H9 (cell line): Measurements from ENCODE around the gene PLCB1. TPM values are rescaled to one million over a fixed set of nuclear protein-coding genes. Genes with fewer than 3 reads are reported as not detected.

Source experiments
- DNase-seq: peaks from one replicate; pipeline ENCODE4 v3.0.0-alpha.2; 2017
- H2AFZ ChIP-seq: one replicate; pipeline ENCODE4 v1.6.1; 2013; ENCODE audit warnings: mild to moderate bottlenecking, low read length, control low read depth, moderate library complexity
- H2AK5ac ChIP-seq: 2 replicates; pipeline ENCODE4 v1.6.1; 2013; ENCODE audit warnings: low read length, control low read depth, mixed read lengths; ENCODE audit not compliant: insufficient read length
- H2BK120ac ChIP-seq: one replicate; pipeline ENCODE4 v1.6.1; 2013; ENCODE audit warnings: low read depth, mild to moderate bottlenecking, low read length, control low read depth, inconsistent platforms; ENCODE audit not compliant: poor library complexity, severe bottlenecking
- H2BK12ac ChIP-seq: 2 replicates; pipeline ENCODE4 v1.6.1; 2013; ENCODE audit warnings: low read length, control low read depth, mixed read lengths, low read depth; ENCODE audit not compliant: insufficient read length
- H2BK15ac ChIP-seq: 2 replicates; pipeline ENCODE4 v1.6.1; 2013; ENCODE audit warnings: low read depth, low read length, control low read depth
- H2BK20ac ChIP-seq: one replicate; pipeline ENCODE4 v1.6.1; 2013; ENCODE audit warnings: low read depth, mild to moderate bottlenecking, low read length, control low read depth, inconsistent platforms; ENCODE audit not compliant: poor library complexity, severe bottlenecking
- H2BK5ac ChIP-seq: 2 replicates; pipeline ENCODE4 v1.6.1; 2013; ENCODE audit warnings: low read length, control low read depth, mixed read lengths; ENCODE audit not compliant: insufficient read length
- H3K14ac ChIP-seq: 2 replicates; pipeline ENCODE4 v1.6.1; 2013; ENCODE audit warnings: low read length, control low read depth; ENCODE audit not compliant: insufficient read depth
- H3K18ac ChIP-seq: 2 replicates; pipeline ENCODE4 v1.6.1; 2013; ENCODE audit warnings: low read depth, mild to moderate bottlenecking, mixed read lengths, low read length, control low read depth; ENCODE audit not compliant: insufficient read length
- H3K23ac ChIP-seq: 2 replicates; pipeline ENCODE4 v1.6.1; 2013; ENCODE audit warnings: low read length, control low read depth, mixed read lengths, low read depth; ENCODE audit not compliant: insufficient read length
- H3K23me2 ChIP-seq: 2 replicates; pipeline ENCODE4 v1.6.1; 2013; ENCODE audit warnings: low read depth, mild to moderate bottlenecking, mixed read lengths, low read length, control low read depth; ENCODE audit not compliant: insufficient read length, poor library complexity, severe bottlenecking
- H3K27ac ChIP-seq: 2 replicates; pipeline ENCODE4 v1.5.1; 2013; ENCODE audit warnings: low read length, control low read depth, mixed read lengths, low read depth; ENCODE audit not compliant: insufficient read length
- H3K27me3 ChIP-seq: 2 replicates; pipeline ENCODE4 v1.6.1; 2013; ENCODE audit warnings: low read length, control low read depth, inconsistent platforms; ENCODE audit not compliant: insufficient read depth
- H3K4ac ChIP-seq: 2 replicates; pipeline ENCODE4 v1.6.1; 2013; ENCODE audit warnings: low read depth, mild to moderate bottlenecking, control low read depth, inconsistent platforms, low read length, moderate library complexity
- H3K4me1 ChIP-seq: 2 replicates; pipeline ENCODE4 v1.6.1; 2013; ENCODE audit warnings: low read length, control low read depth, inconsistent platforms; ENCODE audit not compliant: insufficient read depth
- H3K4me2 ChIP-seq: 2 replicates; pipeline ENCODE4 v1.6.1; 2013; ENCODE audit warnings: low read length, control low read depth, mixed read lengths; ENCODE audit not compliant: insufficient read length, insufficient read depth
- H3K56ac ChIP-seq: 2 replicates; pipeline ENCODE4 v1.6.1; 2013; ENCODE audit warnings: low read depth, mild to moderate bottlenecking, mixed read lengths, low read length, control low read depth; ENCODE audit not compliant: insufficient read length
- H3K79me1 ChIP-seq: 2 replicates; pipeline ENCODE4 v1.6.1; 2013; ENCODE audit warnings: low read depth, mild to moderate bottlenecking, moderate library complexity, low read length, control low read depth, inconsistent platforms; ENCODE audit not compliant: insufficient read depth, poor library complexity, severe bottlenecking
- H3K79me2 ChIP-seq: 2 replicates; pipeline ENCODE4 v1.6.1; 2013; ENCODE audit warnings: low read length, control low read depth, inconsistent platforms; ENCODE audit not compliant: insufficient read depth
- H3K9ac ChIP-seq: 2 replicates; pipeline ENCODE4 v1.6.1; 2013; ENCODE audit warnings: low read length, control low read depth, mixed read lengths; ENCODE audit not compliant: insufficient read length; ENCODE audit errors: extremely low read depth
- H3K9me3 ChIP-seq: one replicate; pipeline ENCODE4 v1.6.1; 2013; ENCODE audit warnings: low read depth, low read length, inconsistent platforms; ENCODE audit not compliant: control insufficient read depth
- H3T11ph ChIP-seq: one replicate; pipeline ENCODE4 v1.6.1; 2013; ENCODE audit warnings: mild to moderate bottlenecking, low read length, control low read depth, inconsistent platforms
- H4K20me1 ChIP-seq: one replicate; pipeline ENCODE4 v1.6.1; 2013; ENCODE audit not compliant: control insufficient read depth, insufficient read length, insufficient read depth
- H4K5ac ChIP-seq: 2 replicates; pipeline ENCODE4 v1.6.1; 2013; ENCODE audit warnings: low read depth, mild to moderate bottlenecking, mixed read lengths, low read length, control low read depth; ENCODE audit not compliant: insufficient read length
- H4K8ac ChIP-seq: replicated peaks from 2 replicates; pipeline ENCODE4 v1.6.1; 2013; ENCODE audit warnings: low read length, control low read depth, mixed read lengths, low read depth; ENCODE audit not compliant: insufficient read length
- H4K91ac ChIP-seq: 2 replicates; pipeline ENCODE4 v1.6.1; 2013; ENCODE audit warnings: low read depth, mild to moderate bottlenecking, moderate library complexity, mixed read lengths, low read length, control low read depth; ENCODE audit not compliant: insufficient read length
- H3K27ac Mint-ChIP-seq, 3 experiments: 2 replicates in 2 of 3; 3 replicates in 1 of 3; pipeline ENCODE4 v1.8.0; 2020 to 2021; ENCODE audit warnings: mixed read lengths in 3 of 3, mild to moderate bottlenecking in 1 of 3, moderate library complexity in 1 of 3
- H3K27me3 Mint-ChIP-seq: 2 replicates; pipeline ENCODE4 v1.8.0; 2021; ENCODE audit warnings: low read depth, mild to moderate bottlenecking, moderate library complexity, mixed read lengths
- H3K36me3 Mint-ChIP-seq, 3 experiments: 2 replicates in 2 of 3; 3 replicates in 1 of 3; pipeline ENCODE4 v1.8.0; 2020 to 2021; ENCODE audit warnings: low read depth in 3 of 3, mixed read lengths in 3 of 3; ENCODE audit not compliant: insufficient read depth in 1 of 3
- H3K4me1 Mint-ChIP-seq, 2 experiments: 2 replicates each; pipeline ENCODE4 v1.8.0; 2020; ENCODE audit warnings: mixed read lengths in 2 of 2
- H3K4me3 Mint-ChIP-seq, 2 experiments: 2 replicates in 1 of 2; 3 replicates in 1 of 2; pipeline ENCODE4 v1.8.0; 2020 to 2021; ENCODE audit warnings: mild to moderate bottlenecking in 2 of 2, mixed read lengths in 2 of 2, moderate library complexity in 1 of 2
- H3K9me3 Mint-ChIP-seq, 2 experiments: 2 replicates in 1 of 2; 3 replicates in 1 of 2; pipeline ENCODE4 v1.8.0; 2020; ENCODE audit warnings: mild to moderate bottlenecking in 2 of 2, mixed read lengths in 2 of 2, moderate library complexity in 1 of 2
- CTCF ChIP-seq: fragments of 200-600 bp; sonication (generic); conservative IDR thresholded peaks from 3 replicates; pipeline ENCODE4 v1.8.0; 2021; ENCODE audit warnings: antibody characterized with exemption, mild to moderate bottlenecking
- WGBS: extraction: QIAGEN DNeasy Blood & Tissue Kit; methylation state at CpG from one replicate; pipeline ENCODE4 v1.1.7; 2013; ENCODE audit warnings: missing lambda C conversion rate, low lambda C conversion rate, mixed read lengths; ENCODE audit not compliant: insufficient read length; ENCODE audit errors: extremely low coverage; 5-methylcytosine and 5-hydroxymethylcytosine counted together
- total RNA-seq: library from RNA; stranded (reverse); gene quantifications from 2 replicates; pipeline ENCODE4 v1.2.1, GENCODE V29; 2021

Gene PLCB1
- total RNA-seq, 1 experiment from 2014 or later: 11.5 TPM

- Histone ChIP-seq H3K23me2 (no peaks in the 10 kb centered on the region), H2AK5ac (no peak overlapping the region), H3K27ac (no peak overlapping the region), H3T11ph (no peak overlapping the region), H3K4ac (no peak overlapping the region), H2BK20ac (no peak overlapping the region), H4K5ac (no peak overlapping the region), H4K20me1 (no peaks in the 10 kb centered on the region), H2BK5ac (no peak overlapping the region), H2BK120ac (no peak overlapping the region), H3K27me3 (no peaks in the 10 kb centered on the region), H3K56ac (no peak overlapping the region), H3K14ac (no peak overlapping the region), H3K4me2 (no peak overlapping the region), H3K9me3 (no peaks in the 10 kb centered on the region), H2AFZ (no peak overlapping the region), H2BK15ac (no peak overlapping the region), H4K91ac (no peak overlapping the region), H2BK12ac (no peak overlapping the region), H3K23ac (no peak overlapping the region), H3K79me2 (no peaks in the 10 kb centered on the region), H4K8ac (no peak overlapping the region), H3K79me1 (no peaks in the 10 kb centered on the region), H3K18ac (no peak overlapping the region), H3K4me1 (no peaks in the 10 kb centered on the region), H3K9ac (no peak overlapping the region)
- no peak for TF ChIP-seq CTCF
- Mint-ChIP-seq H3K9me3 (no peaks in the 10 kb centered on the region), H3K4me3 (no peak overlapping the region), H3K36me3 (no peaks in the 10 kb centered on the region), H3K4me1 (peaks cover 7 to 8% of the 10 kb centered on the region in 2 experiments), H3K27ac (peak overlapping the region in 2 of 3 experiments; percentile 14 to 57; a peak in 2 of 7 replicates), H3K27me3 (no peaks in the 10 kb centered on the region)
- no peak for DNase-seq
- WGBS: no CpG with 5 or more reads among the region's 4 CpGs
Observed at GRCh38 chr20:8505476-8506200, 373.6 kb downstream of the PLCB1 start.
